ENCODE measurements around the gene MAP10.

The MAP10 gene

GRCh38 chr1:232795497-232796053 lies 9.6 kb upstream of the MAP10 start:
- no peak for DNase-seq (ENCODE audit: low read depth in 3 of 3, low spot score in 1 of 3)

- no peak for DNase-seq (ENCODE audit: low read depth in 3 of 3, low spot score in 1 of 3)
These were observed 7.2 kb upstream of the MAP10 start for GRCh38 chr1:232797856-232798510.

GRCh38 chr1:232798920-232799319 lies 6.3 kb upstream of the MAP10 start:
- no peak for DNase-seq (ENCODE audit: low read depth in 3 of 3, low spot score in 1 of 3)

- DNase-seq (ENCODE audit: low read depth in 3 of 3, low spot score in 1 of 3): no peak
These were observed 932 bp downstream of the MAP10 start for GRCh38 chr1:232806186-232806510.

- DNase-seq (ENCODE audit: low read depth in 3 of 3, low spot score in 1 of 3): no peak
These were observed 5.6 kb downstream of the MAP10 start for GRCh38 chr1:232810856-232811255.

GRCh38 chr1:232812560-232812959 lies 7.3 kb downstream of the MAP10 start:
- no peak for DNase-seq (ENCODE audit: low read depth in 3 of 3, low spot score in 1 of 3)

GRCh38 chr1:232813097-232813496 lies 7.9 kb downstream of the MAP10 start:
- no peak for DNase-seq (ENCODE audit: low read depth in 3 of 3, low spot score in 1 of 3)

- no peak for DNase-seq (ENCODE audit: low read depth in 3 of 3, low spot score in 1 of 3)
These were observed 8.5 kb downstream of the MAP10 start for GRCh38 chr1:232813760-232814159.

GRCh38 chr1:232816324-232816723 lies 11.1 kb downstream of the MAP10 start:
- DNase-seq (ENCODE audit: low read depth in 3 of 3, low spot score in 1 of 3): no peak

GRCh38 chr1:232818040-232818439 lies 12.8 kb downstream of the MAP10 start:
- no peak for DNase-seq (ENCODE audit: low read depth in 3 of 3, low spot score in 1 of 3)

- DNase-seq (ENCODE audit: low read depth in 3 of 3, low spot score in 1 of 3): no peak
These were observed 15.2 kb downstream of the MAP10 start for GRCh38 chr1:232820431-232820830.

GRCh38 chr1:232822530-232822929 lies 17.3 kb downstream of the MAP10 start:
- DNase-seq (ENCODE audit: low read depth in 3 of 3, low spot score in 1 of 3): no peak

GRCh38 chr1:232826318-232826717 lies 21.1 kb downstream of the MAP10 start:
- no peak for DNase-seq (ENCODE audit: low read depth in 3 of 3, low spot score in 1 of 3)

GRCh38 chr1:232830661-232831060 lies 25.4 kb downstream of the MAP10 start:
- no peak for DNase-seq (ENCODE audit: low read depth in 3 of 3, low spot score in 1 of 3)

- no peak for DNase-seq (ENCODE audit: low read depth in 3 of 3, low spot score in 1 of 3)
These were observed 26.7 kb downstream of the MAP10 start for GRCh38 chr1:232831895-232832294.

GRCh38 chr1:232834066-232834465 lies 28.9 kb downstream of the MAP10 start:
- no peak for DNase-seq (ENCODE audit: low read depth in 3 of 3, low spot score in 1 of 3)

- DNase-seq (ENCODE audit: low read depth in 3 of 3, low spot score in 1 of 3): no peak
These were observed 29.9 kb downstream of the MAP10 start for GRCh38 chr1:232835166-232835565.

- DNase-seq (ENCODE audit: low read depth in 3 of 3, low spot score in 1 of 3): no peak
These were observed 31.9 kb downstream of the MAP10 start for GRCh38 chr1:232837087-232837486.

GRCh38 chr1:232841823-232842565 lies 36.8 kb downstream of the MAP10 start:
- DNase-seq (ENCODE audit: low read depth in 3 of 3, low spot score in 1 of 3): no peak

GRCh38 chr1:232844791-232845190 lies 39.6 kb downstream of the MAP10 start:
- no peak for DNase-seq (ENCODE audit: low read depth in 3 of 3, low spot score in 1 of 3)

GRCh38 chr1:232845406-232845955 lies 40.3 kb downstream of the MAP10 start:
- no peak for DNase-seq (ENCODE audit: low read depth in 3 of 3, low spot score in 1 of 3)

- no peak for DNase-seq (ENCODE audit: low read depth in 3 of 3, low spot score in 1 of 3)
These were observed 46.3 kb downstream of the MAP10 start for GRCh38 chr1:232851532-232851931.
